OCI-LY1 (cell line): ENCODE data around the gene ZNF25.

Experiments used
- EZH2 ChIP-seq: fragments of 200-600 bp; sonication (generic), shearing (Covaris generic); IDR thresholded peaks from 2 replicates; pipeline ENCODE4 v1.8.0; 2017; ENCODE audit warnings: borderline replicate concordance, mixed run types, mild to moderate bottlenecking, antibody characterized with exemption, low read length, moderate library complexity, mixed read lengths
- TF ChIP-seq, protein P1 (sequence below): fragments of 200-600 bp; sonication (generic), shearing (Covaris generic); IDR thresholded peaks from 2 replicates; pipeline ENCODE4 v1.5.1; 2017; ENCODE audit warnings: mild to moderate bottlenecking, antibody characterized with exemption, low read length, moderate library complexity, mixed read lengths

DNA sequence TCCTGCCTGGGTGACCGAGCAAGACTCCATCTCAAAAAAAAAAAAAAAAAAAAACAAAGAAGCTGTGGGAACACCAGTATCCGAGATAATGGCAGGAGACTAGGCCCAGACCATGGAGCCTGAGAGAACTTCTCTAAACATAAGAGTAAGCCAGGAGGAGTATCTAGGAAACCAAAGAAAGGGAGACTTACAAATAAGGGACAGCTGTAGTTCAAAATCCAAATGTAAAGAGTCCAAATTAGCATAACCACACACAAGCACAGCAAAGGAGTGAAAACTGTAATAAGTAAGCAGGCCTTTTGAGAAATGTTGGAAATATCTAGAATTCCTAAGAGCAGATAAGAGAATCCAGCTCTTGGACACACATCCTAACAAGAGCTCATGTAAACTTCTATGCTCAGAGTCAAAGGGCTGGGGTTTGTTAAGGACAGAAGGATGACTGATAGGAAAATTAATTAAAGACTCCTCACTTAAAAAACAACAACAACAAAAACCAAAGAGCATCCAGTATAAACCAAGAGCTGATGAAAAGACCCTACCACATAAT is 15.8 kb downstream of the ZNF25 start:
- TF ChIP-seq, protein P1, sequence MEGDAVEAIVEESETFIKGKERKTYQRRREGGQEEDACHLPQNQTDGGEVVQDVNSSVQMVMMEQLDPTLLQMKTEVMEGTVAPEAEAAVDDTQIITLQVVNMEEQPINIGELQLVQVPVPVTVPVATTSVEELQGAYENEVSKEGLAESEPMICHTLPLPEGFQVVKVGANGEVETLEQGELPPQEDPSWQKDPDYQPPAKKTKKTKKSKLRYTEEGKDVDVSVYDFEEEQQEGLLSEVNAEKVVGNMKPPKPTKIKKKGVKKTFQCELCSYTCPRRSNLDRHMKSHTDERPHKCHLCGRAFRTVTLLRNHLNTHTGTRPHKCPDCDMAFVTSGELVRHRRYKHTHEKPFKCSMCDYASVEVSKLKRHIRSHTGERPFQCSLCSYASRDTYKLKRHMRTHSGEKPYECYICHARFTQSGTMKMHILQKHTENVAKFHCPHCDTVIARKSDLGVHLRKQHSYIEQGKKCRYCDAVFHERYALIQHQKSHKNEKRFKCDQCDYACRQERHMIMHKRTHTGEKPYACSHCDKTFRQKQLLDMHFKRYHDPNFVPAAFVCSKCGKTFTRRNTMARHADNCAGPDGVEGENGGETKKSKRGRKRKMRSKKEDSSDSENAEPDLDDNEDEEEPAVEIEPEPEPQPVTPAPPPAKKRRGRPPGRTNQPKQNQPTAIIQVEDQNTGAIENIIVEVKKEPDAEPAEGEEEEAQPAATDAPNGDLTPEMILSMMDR = no peak
- TF ChIP-seq EZH2 = no peak
